Measurements from ENCODE around the gene PIK3R1. TPM values are rescaled to one million over a fixed set of nuclear protein-coding genes. Genes with fewer than 3 reads are reported as not detected.

The PIK3R1 gene
- total RNA-seq, 3 donors from 2014 or later, result 66.7 to 197 (median 74.9) TPM

GRCh38 chr5:68247627-68248026 lies 32.1 kb downstream of the PIK3R1 start:
- no peak for TF ChIP-seq CTCF (IDR thresholded peaks at IDR 0.05)
- intact Hi-C loops (cut with DNase I, micrococcal nuclease), result no loop called here
- ATAC-seq, result no peak
- H3K4me1 ChIP-seq (ENCODE audit: low read depth), result peaks cover 27% of the 10 kb centered on the region
- no peak for DNase-seq
- no peaks in the 10 kb centered on the region for H3K9me3 ChIP-seq
- H3K4me3 ChIP-seq, result no peak overlapping the region
- H3K36me3 ChIP-seq (ENCODE audit: low read depth), result no peaks in the 10 kb centered on the region

GRCh38 chr5:68248896-68249295 lies 33.3 kb downstream of the PIK3R1 start:
- TF ChIP-seq CTCF (IDR thresholded peaks at IDR 0.05), result no peak
- intact Hi-C loops (cut with DNase I, micrococcal nuclease), result no loop called here
- peaks cover 29% of the 10 kb centered on the region for H3K4me1 ChIP-seq (ENCODE audit: low read depth)
- ATAC-seq (no peak), DNase-seq (no peak)
- H3K9me3 ChIP-seq, result no peaks in the 10 kb centered on the region
- H3K4me3 ChIP-seq, result no peak overlapping the region
- no peaks in the 10 kb centered on the region for H3K36me3 ChIP-seq (ENCODE audit: low read depth)

GRCh38 chr5:68249520-68249919 lies 34.0 kb downstream of the PIK3R1 start:
- Histone ChIP-seq H3K4me1 (ENCODE audit: low read depth) (peaks cover 29% of the 10 kb centered on the region), H3K9me3 (no peaks in the 10 kb centered on the region), H3K4me3 (no peak overlapping the region), H3K36me3 (ENCODE audit: low read depth) (no peaks in the 10 kb centered on the region)
- TF ChIP-seq CTCF (IDR thresholded peaks at IDR 0.05), result no peak
- DNase-seq (no peak), ATAC-seq (no peak)
- intact Hi-C loops (cut with DNase I, micrococcal nuclease), result no loop called here

- no peak for ATAC-seq
- intact Hi-C loops (cut with DNase I, micrococcal nuclease), result loop anchor here (5.0 kb wide), 1 partner anchor 1003 kb away; no protein-coding TSS in a partner anchor
- DNase-seq, result no peak
- no peak for TF ChIP-seq CTCF (IDR thresholded peaks at IDR 0.05)
- H3K36me3 ChIP-seq (ENCODE audit: low read depth), result no peaks in the 10 kb centered on the region
- no peak overlapping the region for H3K4me3 ChIP-seq
- H3K9me3 ChIP-seq, result no peaks in the 10 kb centered on the region
- H3K4me1 ChIP-seq (ENCODE audit: low read depth), result peaks cover 32% of the 10 kb centered on the region
Observed at GRCh38 chr5:68250661-68251298, 35.2 kb downstream of the PIK3R1 start.

- Histone ChIP-seq H3K4me1 (ENCODE audit: low read depth) (peaks cover 33% of the 10 kb centered on the region), H3K36me3 (ENCODE audit: low read depth) (no peaks in the 10 kb centered on the region), H3K9me3 (no peaks in the 10 kb centered on the region), H3K4me3 (no peak overlapping the region)
- no peak for TF ChIP-seq CTCF (IDR thresholded peaks at IDR 0.05)
- intact Hi-C loops (cut with DNase I, micrococcal nuclease), result loop anchor here (5.0 kb wide), 1 partner anchor 1004 kb away; no protein-coding TSS in a partner anchor
- DNase-seq, result peak in 1 of 3 donors; percentile 33
- peak; percentile 35 for ATAC-seq
Observed at GRCh38 chr5:68251386-68251785, 35.8 kb downstream of the PIK3R1 start.
